ENCODE data around the gene KIF9.

- TF ChIP-seq CTCF (conservative IDR thresholded peaks at IDR 0.05) = no peak
- TF ChIP-seq ZFX (IDR thresholded peaks at IDR 0.05) = no peak
Observed at GRCh38 chr3:47301456-47301855, 18.9 kb upstream of the KIF9 start.

Measured in C4-2B (cell line).